Measurements from ENCODE around the gene AREG. TPM values are rescaled to one million over a fixed set of nuclear protein-coding genes. Genes with fewer than 3 reads are reported as not detected.

AREG gene
- total RNA-seq, 1 experiment from 2014 or later: 739 TPM

DNA sequence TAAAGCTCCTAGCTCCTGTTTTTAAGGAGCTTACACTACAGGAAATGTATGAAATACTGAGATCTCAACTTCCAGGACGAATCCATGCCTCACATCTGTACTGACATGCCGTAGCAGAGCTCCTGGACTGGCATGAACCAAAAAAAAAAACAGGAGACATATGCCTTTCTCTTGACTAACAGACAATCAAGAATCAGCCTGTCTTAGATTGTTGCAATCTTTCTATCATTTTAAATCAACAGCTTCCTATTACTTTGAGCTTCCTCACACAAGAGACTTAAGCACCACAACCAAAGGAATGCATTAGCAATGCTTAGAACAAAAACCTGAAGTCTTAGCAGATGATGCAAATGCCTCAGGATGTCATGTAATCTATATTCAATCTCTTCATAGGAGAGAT lies 34.7 kb upstream of the AREG start:
- no peaks in the 10 kb centered on the region for H3K79me2 ChIP-seq (ENCODE audit: insufficient read depth, low read length)
- DNase-seq (ENCODE audit: low read depth, low spot score) (no peak), ATAC-seq (no peak)
- H3K9ac ChIP-seq (ENCODE audit: low read length): no peak overlapping the region
- RAD21 ChIA-PET (ENCODE audit: low non-redundant PET in 1 of 2, low total read pairs in 2 of 2, uncharacterized antibody in 2 of 2, unreplicated experiment in 2 of 2): no interaction called here
- no peak overlapping the region for H3K4me2 ChIP-seq (ENCODE audit: low read length)
- H3K27ac ChIP-seq (ENCODE audit: low read depth, low read length): no peak overlapping the region
- POLR2A ChIA-PET: interaction anchor here (3.2 kb wide), 1 partner anchor 35 kb away, joined by 10 read pairs; the partner anchor contains the start of gene AREG
- H3K4me1 ChIP-seq (ENCODE audit: control insufficient read depth in 1 of 2, insufficient read depth in 2 of 2, low read length in 2 of 2): peaks cover 23 to 47% of the 10 kb centered on the region in 2 experiments
- no peak overlapping the region for H3K4me3 ChIP-seq (replicated peaks in 1 of 2; ENCODE audit: low read depth in 1 of 2, low read length in 2 of 2)
- peak overlapping the region; percentile 8 for H2AFZ ChIP-seq (ENCODE audit: low read depth, low read length, poor library complexity, severe bottlenecking)
- 0 out of 2 replicates have a peak, but pooled peaks cover 3% of the 10 kb centered on the region for H3K9me2 ChIP-seq (ENCODE audit: insufficient read depth)
- TF ChIP-seq CEBPB (IDR thresholded peaks at IDR 0.05; ENCODE audit: low read depth): peak; percentile 47; the same call in 1 of the 2 replicates
- TF ChIP-seq EZH2 (IDR thresholded peaks at IDR 0.05): no peak
- H3K36me3 ChIP-seq (ENCODE audit: control insufficient read depth in 1 of 2, insufficient read depth in 2 of 2, low read length in 2 of 2): no peaks in the 10 kb centered on the region
- BruUV-seq (replicated peaks): no TSS peak
- H3K9me3 ChIP-seq (ENCODE audit: control insufficient read depth in 1 of 2, insufficient read depth in 1 of 2, low read depth in 1 of 2, low read length in 2 of 2): no peaks in the 10 kb centered on the region
- CTCF ChIA-PET: no interaction called here
- no peaks in the 10 kb centered on the region for H3K27me3 ChIP-seq (ENCODE audit: insufficient read depth, low read length)
- intact Hi-C loops (cut with micrococcal nuclease): no loop called here
- H4K20me1 ChIP-seq (ENCODE audit: insufficient read depth): no peaks in the 10 kb centered on the region

DNA sequence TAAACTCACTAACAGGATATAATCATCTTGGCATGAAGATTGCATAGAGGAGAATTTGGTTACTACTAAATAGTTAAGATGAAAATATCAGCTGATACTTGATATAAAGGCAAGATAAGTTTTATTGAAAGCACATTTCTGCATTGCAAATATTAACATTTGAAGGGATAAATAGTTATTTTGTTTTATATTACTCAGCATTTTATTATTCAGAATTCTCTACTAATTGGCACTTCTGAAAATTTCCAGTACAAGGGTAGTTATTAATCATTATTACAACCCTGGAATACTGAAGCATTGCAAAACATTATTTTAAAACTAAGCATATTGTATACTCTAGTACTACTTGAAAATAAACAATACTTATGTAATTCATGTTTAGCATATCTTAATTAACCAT lies 32.7 kb upstream of the AREG start:
- ChIA-PET RAD21 (ENCODE audit: low non-redundant PET in 1 of 2, low total read pairs in 2 of 2, uncharacterized antibody in 2 of 2, unreplicated experiment in 2 of 2) (no interaction called here), CTCF (no interaction called here), POLR2A (interaction anchor here (1.6 kb wide), 1 partner anchor 33 kb away, joined by 5 read pairs; the partner anchor contains the start of gene AREG)
- Histone ChIP-seq H3K4me1 (ENCODE audit: control insufficient read depth in 1 of 2, insufficient read depth in 2 of 2, low read length in 2 of 2) (peaks cover 38 to 62% of the 10 kb centered on the region in 2 experiments), H3K9ac (ENCODE audit: low read length) (no peak overlapping the region), H3K4me3 (replicated peaks in 1 of 2; ENCODE audit: low read depth in 1 of 2, low read length in 2 of 2) (no peak overlapping the region), H3K36me3 (ENCODE audit: control insufficient read depth in 1 of 2, insufficient read depth in 2 of 2, low read length in 2 of 2) (no peaks in the 10 kb centered on the region), H3K27me3 (ENCODE audit: insufficient read depth, low read length) (no peaks in the 10 kb centered on the region), H3K9me3 (ENCODE audit: control insufficient read depth in 1 of 2, insufficient read depth in 1 of 2, low read depth in 1 of 2, low read length in 2 of 2) (no peaks in the 10 kb centered on the region), H3K79me2 (ENCODE audit: insufficient read depth, low read length) (no peaks in the 10 kb centered on the region), H2AFZ (ENCODE audit: low read depth, low read length, poor library complexity, severe bottlenecking) (peak overlapping the region; percentile 76), H3K9me2 (ENCODE audit: insufficient read depth) (0 out of 2 replicates have a peak, but pooled peaks cover 3% of the 10 kb centered on the region), H3K27ac (ENCODE audit: low read depth, low read length) (no peak overlapping the region), H4K20me1 (ENCODE audit: insufficient read depth) (no peaks in the 10 kb centered on the region), H3K4me2 (ENCODE audit: low read length) (no peak overlapping the region)
- TF ChIP-seq ELF1 (IDR thresholded peaks at IDR 0.05; ENCODE audit: borderline replicate concordance, low read depth) (no peak), POLR2A (IDR thresholded peaks at IDR 0.05; ENCODE audit: borderline replicate concordance, extremely low read depth, insufficient read depth, insufficient read length) (no peak), ATF3 (IDR thresholded peaks at IDR 0.05) (no peak), EZH2 (IDR thresholded peaks at IDR 0.05) (no peak), EGR1 (IDR thresholded peaks at IDR 0.05; ENCODE audit: low read depth) (no peak), JUND (IDR thresholded peaks at IDR 0.05) (no peak), TCF7L2 (IDR thresholded peaks at IDR 0.05; ENCODE audit: borderline replicate concordance, extremely low read depth, insufficient read depth, insufficient read length) (no peak), SP1 (IDR thresholded peaks at IDR 0.05; ENCODE audit: low read depth) (no peak), ZNF274 (IDR thresholded peaks at IDR 0.05; ENCODE audit: low read depth, low read length) (no peak)
- TF ChIP-seq, protein P1, sequence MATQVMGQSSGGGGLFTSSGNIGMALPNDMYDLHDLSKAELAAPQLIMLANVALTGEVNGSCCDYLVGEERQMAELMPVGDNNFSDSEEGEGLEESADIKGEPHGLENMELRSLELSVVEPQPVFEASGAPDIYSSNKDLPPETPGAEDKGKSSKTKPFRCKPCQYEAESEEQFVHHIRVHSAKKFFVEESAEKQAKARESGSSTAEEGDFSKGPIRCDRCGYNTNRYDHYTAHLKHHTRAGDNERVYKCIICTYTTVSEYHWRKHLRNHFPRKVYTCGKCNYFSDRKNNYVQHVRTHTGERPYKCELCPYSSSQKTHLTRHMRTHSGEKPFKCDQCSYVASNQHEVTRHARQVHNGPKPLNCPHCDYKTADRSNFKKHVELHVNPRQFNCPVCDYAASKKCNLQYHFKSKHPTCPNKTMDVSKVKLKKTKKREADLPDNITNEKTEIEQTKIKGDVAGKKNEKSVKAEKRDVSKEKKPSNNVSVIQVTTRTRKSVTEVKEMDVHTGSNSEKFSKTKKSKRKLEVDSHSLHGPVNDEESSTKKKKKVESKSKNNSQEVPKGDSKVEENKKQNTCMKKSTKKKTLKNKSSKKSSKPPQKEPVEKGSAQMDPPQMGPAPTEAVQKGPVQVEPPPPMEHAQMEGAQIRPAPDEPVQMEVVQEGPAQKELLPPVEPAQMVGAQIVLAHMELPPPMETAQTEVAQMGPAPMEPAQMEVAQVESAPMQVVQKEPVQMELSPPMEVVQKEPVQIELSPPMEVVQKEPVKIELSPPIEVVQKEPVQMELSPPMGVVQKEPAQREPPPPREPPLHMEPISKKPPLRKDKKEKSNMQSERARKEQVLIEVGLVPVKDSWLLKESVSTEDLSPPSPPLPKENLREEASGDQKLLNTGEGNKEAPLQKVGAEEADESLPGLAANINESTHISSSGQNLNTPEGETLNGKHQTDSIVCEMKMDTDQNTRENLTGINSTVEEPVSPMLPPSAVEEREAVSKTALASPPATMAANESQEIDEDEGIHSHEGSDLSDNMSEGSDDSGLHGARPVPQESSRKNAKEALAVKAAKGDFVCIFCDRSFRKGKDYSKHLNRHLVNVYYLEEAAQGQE (IDR thresholded peaks at IDR 0.05; ENCODE audit: low read depth): no peak
- ATAC-seq: no peak
- intact Hi-C loops (cut with micrococcal nuclease): no loop called here
- no TSS peak for BruUV-seq (replicated peaks)
- no peak for DNase-seq (ENCODE audit: low read depth, low spot score)

Measured in HCT116 (cell line).